ENCODE data around the gene ISLR. TPM values are rescaled to one million over a fixed set of nuclear protein-coding genes. Genes with fewer than 3 reads are reported as not detected.

The ISLR gene
- total and polyA plus RNA-seq, 2 experiments from 2014 or later = 0.55 TPM; not detected in 1

DNA sequence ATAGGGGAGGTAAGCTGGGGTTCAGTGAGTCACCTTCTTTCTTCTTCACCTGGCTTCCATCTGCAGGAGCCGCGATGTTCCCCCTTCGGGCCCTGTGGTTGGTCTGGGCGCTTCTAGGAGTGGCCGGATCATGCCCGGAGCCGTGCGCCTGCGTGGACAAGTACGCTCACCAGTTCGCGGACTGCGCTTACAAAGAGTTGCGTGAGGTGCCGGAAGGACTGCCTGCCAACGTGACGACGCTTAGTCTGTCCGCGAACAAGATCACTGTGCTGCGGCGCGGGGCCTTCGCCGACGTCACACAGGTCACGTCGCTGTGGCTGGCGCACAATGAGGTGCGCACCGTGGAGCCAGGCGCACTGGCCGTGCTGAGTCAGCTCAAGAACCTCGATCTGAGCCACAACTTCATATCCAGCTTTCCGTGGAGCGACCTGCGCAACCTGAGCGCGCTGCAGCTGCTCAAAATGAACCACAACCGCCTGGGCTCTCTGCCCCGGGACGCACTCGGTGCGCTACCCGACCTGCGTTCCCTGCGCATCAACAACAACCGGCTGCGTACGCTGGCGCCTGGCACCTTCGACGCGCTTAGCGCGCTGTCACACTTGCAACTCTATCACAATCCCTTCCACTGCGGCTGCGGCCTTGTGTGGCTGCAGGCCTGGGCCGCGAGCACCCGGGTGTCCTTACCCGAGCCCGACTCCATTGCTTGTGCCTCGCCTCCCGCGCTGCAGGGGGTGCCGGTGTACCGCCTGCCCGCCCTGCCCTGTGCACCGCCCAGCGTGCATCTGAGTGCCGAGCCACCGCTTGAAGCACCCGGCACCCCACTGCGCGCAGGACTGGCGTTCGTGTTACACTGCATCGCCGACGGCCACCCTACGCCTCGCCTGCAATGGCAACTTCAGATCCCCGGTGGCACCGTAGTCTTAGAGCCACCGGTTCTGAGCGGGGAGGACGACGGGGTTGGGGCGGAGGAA is 40.5 kb upstream of the ISLR start:
- Histone ChIP-seq H3K27me3 (ENCODE audit: insufficient read depth) (peaks cover 98% of the 10 kb centered on the region), H3K9me2 (ENCODE audit: insufficient read depth) (no peaks in the 10 kb centered on the region), H3K4me1 (ENCODE audit: insufficient read depth) (peaks cover 57% of the 10 kb centered on the region), H3K79me2 (replicated peaks; ENCODE audit: insufficient read depth) (no peaks in the 10 kb centered on the region), H4K20me1 (replicated peaks; ENCODE audit: insufficient read depth) (no peaks in the 10 kb centered on the region), H3K36me3 (ENCODE audit: insufficient read depth) (no peaks in the 10 kb centered on the region), H2AFZ (peak overlapping the region; percentile 96), H3K4me2 (peak overlapping the region; percentile 94), H3F3A (replicated peaks; ENCODE audit: low read depth) (peaks cover 19% of the 10 kb centered on the region), H3K4me3 (peak overlapping the region; percentile 75), H3K27ac (ENCODE audit: low read depth) (no peak overlapping the region)
- peaks cover 96% of the 10 kb centered on the region for H3K27me3 Mint-ChIP-seq (ENCODE audit: insufficient read depth, low read depth, poor library complexity)
- TF ChIP-seq EZH2phosphoT487 (IDR thresholded peaks at IDR 0.05; ENCODE audit: unreplicated experiment) = peak; percentile 88
- TF ChIP-seq ZNF114 (CRISPR knock-in tag; IDR thresholded peaks at IDR 0.05) = no peak
- TF ChIP-seq EZH2 (IDR thresholded peaks at IDR 0.05; ENCODE audit: low read depth, unreplicated experiment) = peak; percentile 71
- TF ChIP-seq CREB1 (CRISPR knock-in tag; IDR thresholded peaks at IDR 0.05; ENCODE audit: low read depth) = peak; percentile 40; the same call in 1 of the 2 replicates
- no peak for TF ChIP-seq NANOG (IDR thresholded peaks at IDR 0.05; ENCODE audit: borderline replicate concordance)
- TF ChIP-seq, protein P1, sequence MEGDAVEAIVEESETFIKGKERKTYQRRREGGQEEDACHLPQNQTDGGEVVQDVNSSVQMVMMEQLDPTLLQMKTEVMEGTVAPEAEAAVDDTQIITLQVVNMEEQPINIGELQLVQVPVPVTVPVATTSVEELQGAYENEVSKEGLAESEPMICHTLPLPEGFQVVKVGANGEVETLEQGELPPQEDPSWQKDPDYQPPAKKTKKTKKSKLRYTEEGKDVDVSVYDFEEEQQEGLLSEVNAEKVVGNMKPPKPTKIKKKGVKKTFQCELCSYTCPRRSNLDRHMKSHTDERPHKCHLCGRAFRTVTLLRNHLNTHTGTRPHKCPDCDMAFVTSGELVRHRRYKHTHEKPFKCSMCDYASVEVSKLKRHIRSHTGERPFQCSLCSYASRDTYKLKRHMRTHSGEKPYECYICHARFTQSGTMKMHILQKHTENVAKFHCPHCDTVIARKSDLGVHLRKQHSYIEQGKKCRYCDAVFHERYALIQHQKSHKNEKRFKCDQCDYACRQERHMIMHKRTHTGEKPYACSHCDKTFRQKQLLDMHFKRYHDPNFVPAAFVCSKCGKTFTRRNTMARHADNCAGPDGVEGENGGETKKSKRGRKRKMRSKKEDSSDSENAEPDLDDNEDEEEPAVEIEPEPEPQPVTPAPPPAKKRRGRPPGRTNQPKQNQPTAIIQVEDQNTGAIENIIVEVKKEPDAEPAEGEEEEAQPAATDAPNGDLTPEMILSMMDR (conservative IDR thresholded peaks at IDR 0.05; ENCODE audit: low read depth in 2 of 2) = peak in 1 of 2 experiments; percentile 27; a peak in 2 of 4 replicates
- no peaks in the 10 kb centered on the region; the same call in 2 of the 3 replicates for H3K36me3 Mint-ChIP-seq (ENCODE audit: low read depth)
- ATAC-seq = peak; percentile 0; the same call in 2 of the 3 replicates
- peak overlapping the region; percentile 68 for H3K4me3 Mint-ChIP-seq
- H3K4me1 Mint-ChIP-seq = peaks cover 59% of the 10 kb centered on the region
- H3K27ac Mint-ChIP-seq = no peak overlapping the region
- peak; percentile 69 for DNase-seq (ENCODE audit: low spot score)
- peaks cover 6% of the 10 kb centered on the region; the same call in 2 of the 3 replicates for H3K9me3 Mint-ChIP-seq

DNA sequence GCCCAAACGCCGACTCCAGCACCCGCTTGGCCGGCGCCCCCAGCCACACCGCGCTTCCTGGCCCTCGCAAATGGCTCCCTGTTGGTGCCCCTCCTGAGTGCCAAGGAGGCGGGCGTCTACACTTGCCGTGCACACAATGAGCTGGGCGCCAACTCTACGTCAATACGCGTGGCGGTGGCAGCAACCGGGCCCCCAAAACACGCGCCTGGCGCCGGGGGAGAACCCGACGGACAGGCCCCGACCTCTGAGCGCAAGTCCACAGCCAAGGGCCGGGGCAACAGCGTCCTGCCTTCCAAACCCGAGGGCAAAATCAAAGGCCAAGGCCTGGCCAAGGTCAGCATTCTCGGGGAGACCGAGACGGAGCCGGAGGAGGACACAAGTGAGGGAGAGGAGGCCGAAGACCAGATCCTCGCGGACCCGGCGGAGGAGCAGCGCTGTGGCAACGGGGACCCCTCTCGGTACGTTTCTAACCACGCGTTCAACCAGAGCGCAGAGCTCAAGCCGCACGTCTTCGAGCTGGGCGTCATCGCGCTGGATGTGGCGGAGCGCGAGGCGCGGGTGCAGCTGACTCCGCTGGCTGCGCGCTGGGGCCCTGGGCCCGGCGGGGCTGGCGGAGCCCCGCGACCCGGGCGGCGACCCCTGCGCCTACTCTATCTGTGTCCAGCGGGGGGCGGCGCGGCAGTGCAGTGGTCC is 39.7 kb upstream of the ISLR start:
- Histone ChIP-seq H3K27ac (ENCODE audit: low read depth) (no peak overlapping the region), H3K4me2 (peak overlapping the region; percentile 94), H3K36me3 (ENCODE audit: insufficient read depth) (no peaks in the 10 kb centered on the region), H3K4me1 (ENCODE audit: insufficient read depth) (peaks cover 57% of the 10 kb centered on the region), H3K27me3 (ENCODE audit: insufficient read depth) (peaks cover 98% of the 10 kb centered on the region), H3K79me2 (replicated peaks; ENCODE audit: insufficient read depth) (no peaks in the 10 kb centered on the region), H3K4me3 (peak overlapping the region; percentile 75), H4K20me1 (replicated peaks; ENCODE audit: insufficient read depth) (no peaks in the 10 kb centered on the region), H3F3A (replicated peaks; ENCODE audit: low read depth) (peaks cover 19% of the 10 kb centered on the region), H3K9me2 (ENCODE audit: insufficient read depth) (no peaks in the 10 kb centered on the region), H2AFZ (peak overlapping the region; percentile 96)
- TF ChIP-seq STAT1 (IDR thresholded peaks at IDR 0.05; ENCODE audit: unreplicated experiment) (no peak), EZH2 (IDR thresholded peaks at IDR 0.05; ENCODE audit: low read depth, unreplicated experiment) (peak; percentile 89), EZH2phosphoT487 (IDR thresholded peaks at IDR 0.05; ENCODE audit: unreplicated experiment) (peak; percentile 93), ZNF331 (CRISPR knock-in tag; IDR thresholded peaks at IDR 0.05; ENCODE audit: low read depth) (no peak)
- no peak overlapping the region for H3K27ac Mint-ChIP-seq
- H3K27me3 Mint-ChIP-seq (ENCODE audit: insufficient read depth, low read depth, poor library complexity) = peaks cover 96% of the 10 kb centered on the region
- peaks cover 6% of the 10 kb centered on the region; the same call in 2 of the 3 replicates for H3K9me3 Mint-ChIP-seq
- H3K4me1 Mint-ChIP-seq = peaks cover 67% of the 10 kb centered on the region
- ATAC-seq (peak; percentile 6), DNase-seq (ENCODE audit: low spot score) (peak; percentile 74)
- peak overlapping the region; percentile 70 for H3K4me3 Mint-ChIP-seq
- no peaks in the 10 kb centered on the region; the same call in 2 of the 3 replicates for H3K36me3 Mint-ChIP-seq (ENCODE audit: low read depth)

Data from GM23338 (cell line).